Neural progenitor cell (in vitro differentiated cells): ENCODE measurements around the gene RPP38.

Source experiments
- CTCF ChIP-seq: fragments of 200-600 bp; sonication (generic); IDR thresholded peaks from 2 replicates; pipeline ENCODE4 v1.5.1; 2017; ENCODE audit warnings: antibody characterized with exemption, mild to moderate bottlenecking
- EZH2 ChIP-seq: fragments of 200-600 bp; sonication (generic); IDR thresholded peaks from 2 replicates; pipeline ENCODE4 v1.6.1; 2017; ENCODE audit warnings: antibody characterized with exemption, mild to moderate bottlenecking, moderate library complexity
- EZH2phosphoT487 ChIP-seq: fragments of 200-600 bp; sonication (generic); IDR thresholded peaks from 2 replicates; pipeline ENCODE4 v1.6.1; 2017; ENCODE audit warnings: antibody characterized with exemption

- TF ChIP-seq CTCF (no peak), EZH2 (no peak), EZH2phosphoT487 (no peak)
These were observed 40.5 kb downstream of the RPP38 start for GRCh38 chr10:15137636-15138035.
